KBM-7 (cell line): ENCODE results near the gene SLC2A14.
A peak's percentile ranks its signal among the peaks of the same experiment; 100 is the strongest.
"Not testable (repeated sequence)": the region's sequence is repeated elsewhere in the genome, so short reads cannot be mapped to it uniquely, and the experiment has no call there.

Experiments used
- DNase-seq: peaks from one replicate; pipeline ENCODE4 v3.0.0-alpha.2; 2015
- in situ Hi-C: fragments of 300-500 bp; cut with MboI; formaldehyde crosslinking; loops from 2 replicates; pipeline ENCODE4 v1.14.3; 2020; ENCODE audit warnings: low sequenced_read_pairs, low pct_unique_long_range_greater_than_20kb, mixed read lengths

Gene SLC2A14

GRCh38 chr12:7839848-7840247, 32.9 kb downstream of the SLC2A14 start:
- DNase-seq, in situ Hi-C loops: not testable (repeated sequence)

DNA sequence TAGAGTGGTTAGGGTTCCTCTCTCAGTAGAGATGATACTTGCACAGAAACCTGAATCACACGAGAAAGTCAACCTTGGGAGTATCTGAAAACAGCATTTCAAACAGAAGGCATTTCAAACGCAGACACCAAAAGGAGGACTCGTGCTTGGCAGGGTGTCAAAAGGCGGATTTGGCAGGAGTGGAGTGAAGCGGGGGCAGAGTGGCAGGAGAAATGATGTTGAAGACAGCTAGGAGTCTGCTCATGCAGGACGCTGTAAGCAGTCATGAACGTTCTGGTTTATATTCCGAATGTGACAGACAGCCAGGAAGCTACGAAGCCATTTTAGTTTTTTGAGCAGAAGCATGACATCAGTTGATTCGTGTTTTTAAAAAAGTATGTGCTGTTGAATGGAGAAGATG, 33.5 kb downstream of the SLC2A14 start:
- in situ Hi-C loops, DNase-seq: not testable (repeated sequence)

GRCh38 chr12:7837366-7837765, 35.3 kb downstream of the SLC2A14 start:
- no peak for DNase-seq
- in situ Hi-C loops = no loop called here

GRCh38 chr12:7835766-7836165, 36.9 kb downstream of the SLC2A14 start:
- in situ Hi-C loops = no loop called here
- no peak for DNase-seq

GRCh38 chr12:7835116-7835515, 37.6 kb downstream of the SLC2A14 start:
- no peak for DNase-seq
- in situ Hi-C loops = no loop called here

DNA sequence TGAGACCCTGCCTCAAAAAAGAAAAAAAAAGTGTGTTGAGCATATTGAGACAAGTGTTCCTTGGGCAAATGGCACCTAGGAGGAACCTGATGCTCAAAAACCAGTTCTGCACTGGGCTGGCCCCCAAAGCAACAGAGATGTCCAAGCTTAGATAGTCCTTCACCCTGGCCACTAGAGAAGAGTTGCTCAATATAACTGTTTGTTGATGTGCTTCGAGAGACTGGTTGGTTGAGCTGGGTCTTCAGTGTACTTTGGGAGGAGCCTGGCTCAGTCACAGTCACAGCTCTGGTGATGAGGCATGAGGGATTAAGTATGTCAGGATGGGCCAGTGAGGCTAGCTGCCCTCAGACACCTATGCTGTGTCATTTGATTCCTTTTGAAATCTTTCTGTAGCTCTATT, 38.0 kb downstream of the SLC2A14 start:
- no peak for DNase-seq
- in situ Hi-C loops = no loop called here

GRCh38 chr12:7833831-7834230, 38.9 kb downstream of the SLC2A14 start:
- in situ Hi-C loops = no loop called here
- DNase-seq = no peak

GRCh38 chr12:7833201-7833600, 39.5 kb downstream of the SLC2A14 start:
- in situ Hi-C loops, DNase-seq: not testable (repeated sequence)

DNA sequence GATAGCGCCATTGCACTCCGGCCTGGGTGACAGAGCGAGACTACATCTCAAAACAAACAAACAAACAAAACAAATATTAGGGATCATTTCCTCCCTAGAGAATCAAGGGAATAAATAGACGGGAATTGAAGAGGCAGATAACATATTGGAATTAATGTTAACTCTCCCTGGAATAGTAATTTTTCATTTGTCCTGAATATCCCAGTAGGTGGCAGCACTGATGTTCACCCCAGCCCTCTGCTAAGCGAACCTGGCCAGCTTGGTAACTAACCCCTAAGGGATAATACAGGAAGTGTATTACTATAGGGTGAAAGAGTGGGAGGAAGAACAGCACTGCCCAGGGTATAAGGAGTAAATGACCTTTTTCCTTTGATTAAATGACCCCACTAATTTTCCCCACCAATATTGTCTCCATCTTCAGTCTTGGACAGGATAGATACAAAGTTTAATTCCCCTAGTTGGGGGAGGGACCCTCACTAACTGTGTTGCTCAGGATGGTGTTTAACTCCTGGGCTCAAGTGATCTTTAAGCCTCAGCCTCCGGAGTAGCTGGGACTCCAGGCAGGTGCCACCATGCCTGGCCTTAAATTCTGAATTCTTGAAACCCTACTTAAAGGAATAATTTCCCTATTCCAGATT, 40.5 kb downstream of the SLC2A14 start:
- DNase-seq = peak; percentile 83
- in situ Hi-C loops = no loop called here

- in situ Hi-C loops, DNase-seq: not testable (repeated sequence)
These were observed 43.0 kb downstream of the SLC2A14 start for GRCh38 chr12:7829737-7830136.

- in situ Hi-C loops, DNase-seq: not testable (repeated sequence)
These were observed 47.0 kb downstream of the SLC2A14 start for GRCh38 chr12:7825754-7826153.

GRCh38 chr12:7806863-7807487, 65.7 kb downstream of the SLC2A14 start:
- DNase-seq = peak; percentile 86
- in situ Hi-C loops = no loop called here

DNA sequence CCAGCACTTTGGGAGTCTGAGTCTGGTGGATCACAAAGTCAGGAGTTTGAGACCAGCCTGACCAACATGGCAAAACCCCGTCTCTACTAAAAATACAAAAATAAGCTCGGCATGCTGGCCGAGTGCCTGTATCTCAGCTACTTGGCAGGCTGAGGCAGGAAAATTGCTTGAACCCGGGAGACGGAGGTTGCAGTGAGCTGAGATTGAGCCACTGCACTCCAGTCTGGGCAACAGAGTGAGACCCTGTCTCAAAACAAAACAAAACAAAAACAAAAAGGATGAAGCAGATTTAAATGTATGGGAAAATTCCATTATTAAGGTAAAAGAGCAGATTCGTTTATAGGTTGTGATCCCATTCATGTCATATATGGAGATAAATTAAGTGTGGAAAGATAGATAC, 66.4 kb downstream of the SLC2A14 start:
- in situ Hi-C loops, DNase-seq: not testable (repeated sequence)

DNA sequence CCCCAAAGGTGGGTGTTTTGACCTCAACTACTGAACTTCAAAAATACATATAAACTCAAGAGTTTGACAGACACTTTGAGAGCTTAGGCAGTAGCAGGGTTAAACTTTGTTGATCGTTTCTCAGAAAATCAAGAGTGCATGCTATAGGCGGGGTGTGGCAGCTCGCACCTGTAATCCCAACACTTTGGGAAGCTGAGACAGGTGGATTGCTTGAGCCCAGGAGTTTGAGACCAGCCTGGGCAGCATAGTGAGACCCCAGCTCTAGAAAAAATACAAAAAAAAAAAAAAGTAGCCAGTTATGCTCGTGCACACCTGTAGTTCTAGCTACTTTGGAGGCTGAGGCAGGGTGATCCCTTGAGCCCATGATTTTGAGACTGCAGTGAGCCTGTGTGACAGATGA, 71.3 kb downstream of the SLC2A14 start:
- in situ Hi-C loops = no loop called here
- no peak for DNase-seq

DNA sequence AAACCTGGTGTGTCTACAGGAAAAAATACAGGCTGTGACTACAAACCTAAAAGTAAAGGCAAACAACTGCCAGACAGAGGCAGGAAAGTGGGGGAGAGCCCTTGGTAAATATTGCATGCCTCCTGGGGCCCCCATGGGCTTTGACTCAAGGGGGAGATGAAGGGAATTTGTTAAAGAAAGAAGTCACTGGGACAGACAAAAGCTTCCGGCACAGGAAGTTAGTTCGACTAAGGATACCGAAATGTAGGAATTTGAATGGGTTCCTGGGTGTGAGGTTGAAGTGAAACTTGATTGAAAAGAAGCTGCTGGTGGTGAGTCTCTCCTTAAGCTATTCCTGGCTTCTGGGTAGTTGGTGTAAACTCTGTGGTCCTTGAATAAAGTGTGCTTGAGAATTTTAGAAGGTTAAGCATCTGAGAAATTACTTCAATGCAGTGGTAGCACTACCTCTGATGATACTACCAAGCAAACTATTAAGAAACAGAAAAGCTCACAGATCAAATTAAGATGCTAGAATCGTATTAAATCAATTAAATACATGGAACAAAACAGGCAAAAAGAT, 73.9 kb downstream of the SLC2A14 start:
- in situ Hi-C loops = not testable (repeated sequence)
- DNase-seq = peak; percentile 39

DNA sequence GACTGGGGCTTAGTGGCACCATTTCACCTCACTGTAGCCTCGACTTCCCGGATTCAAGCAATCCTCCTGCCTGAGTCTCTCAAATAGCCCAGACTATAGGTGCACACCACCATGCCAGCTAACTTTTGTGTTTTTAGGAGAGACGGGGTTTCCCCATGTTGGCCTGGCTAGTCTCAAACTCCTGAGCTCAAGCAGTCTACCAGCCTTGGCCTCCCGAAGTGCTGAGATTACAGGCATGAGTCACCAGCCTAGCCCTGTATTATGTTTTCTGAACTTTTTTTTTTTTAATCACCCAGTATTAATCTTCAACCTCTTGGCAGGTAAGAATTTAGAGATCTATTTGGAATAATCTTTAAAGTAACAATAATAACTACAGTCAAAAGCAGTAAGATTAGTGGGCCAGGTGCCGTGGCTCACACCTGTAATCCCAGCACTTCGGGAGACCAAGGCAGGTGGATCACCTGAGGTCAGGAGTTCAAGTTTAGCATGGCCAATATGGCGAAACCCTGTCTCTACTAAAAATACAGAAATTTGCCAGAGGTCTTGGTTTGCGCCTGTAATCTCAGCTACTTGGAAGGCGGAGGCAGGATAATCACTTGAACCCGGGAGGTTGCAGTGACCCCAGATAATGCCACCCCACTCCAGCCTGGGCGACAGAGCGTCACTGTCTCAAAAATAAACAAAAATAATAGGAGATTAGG, 74.9 kb downstream of the SLC2A14 start:
- in situ Hi-C loops = no loop called here
- DNase-seq = no peak

DNA sequence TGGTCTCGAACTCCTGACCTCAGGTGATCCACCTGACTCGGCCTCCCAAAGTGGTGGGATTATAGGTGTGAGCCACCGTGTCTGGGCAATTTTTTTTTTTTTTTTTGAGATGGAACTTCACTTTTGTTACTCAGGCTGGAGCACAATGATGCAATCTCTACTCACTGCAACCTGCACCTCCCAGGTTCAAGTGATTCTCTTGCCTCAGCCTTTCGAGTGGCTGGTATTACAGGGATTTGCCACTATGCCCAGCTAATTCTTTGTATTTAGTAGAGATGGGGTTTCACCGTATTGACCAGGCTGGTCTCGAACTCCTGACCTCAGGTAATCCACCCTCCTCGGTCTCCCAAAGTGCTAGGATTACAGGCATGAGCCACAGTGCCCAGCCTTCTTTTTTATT, 75.4 kb downstream of the SLC2A14 start:
- in situ Hi-C loops, DNase-seq: not testable (repeated sequence)

DNA sequence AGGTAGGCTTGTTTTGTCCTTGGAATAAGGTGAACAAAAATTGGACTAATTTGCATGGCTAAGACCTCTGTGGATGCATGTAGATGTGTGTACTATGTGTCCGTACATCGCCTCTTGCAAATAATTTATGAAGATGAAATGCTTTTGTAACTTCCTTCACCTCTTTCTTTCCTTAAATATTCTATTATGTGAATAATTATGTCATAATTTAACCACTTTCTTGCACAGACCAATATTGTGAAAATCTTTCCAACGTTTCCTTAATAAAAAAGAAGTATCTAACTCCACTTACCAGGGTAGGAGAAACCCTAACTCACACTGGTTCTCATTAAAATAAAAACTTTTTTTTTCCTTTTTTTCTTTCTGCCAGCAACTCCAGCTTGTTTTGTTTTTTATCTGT, 79.5 kb downstream of the SLC2A14 start:
- DNase-seq = no peak
- in situ Hi-C loops = no loop called here

GRCh38 chr12:7788884-7789528, 83.7 kb downstream of the SLC2A14 start, which contains the start of gene NANOG:
Gene NANOG (plus strand): TSS chr12:7789402. CDS start chr12:7789615, 213 bp downstream.
- DNase-seq, in situ Hi-C loops: not testable (repeated sequence)

DNA sequence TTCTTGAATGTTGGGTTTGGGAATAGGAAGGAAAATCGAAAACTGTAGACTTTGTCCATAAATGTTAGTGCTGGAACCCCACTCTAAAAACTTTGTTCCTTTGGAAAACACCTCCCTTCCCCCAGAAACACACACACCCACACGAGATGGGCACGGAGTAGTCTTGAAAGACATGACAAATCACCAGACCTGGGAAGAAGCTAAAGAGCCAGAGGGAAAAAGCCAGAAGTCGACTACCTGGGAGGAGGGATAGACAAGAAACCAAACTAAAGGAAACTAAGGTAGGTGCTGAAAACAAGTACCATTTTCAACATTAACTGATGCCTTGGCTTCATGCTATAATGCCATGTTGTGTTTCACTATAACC, 84.4 kb downstream of the SLC2A14 start:
- DNase-seq = no peak
- in situ Hi-C loops = no loop called here
